H9 (cell line): Measurements from ENCODE around the gene ACOXL. TPM values are rescaled to one million over a fixed set of nuclear protein-coding genes. Genes with fewer than 3 reads are reported as not detected.

ENCODE experiments used
- DNase-seq: peaks from one replicate; pipeline ENCODE4 v3.0.0-alpha.2; 2017
- H2AFZ ChIP-seq: one replicate; pipeline ENCODE4 v1.6.1; 2013; ENCODE audit warnings: mild to moderate bottlenecking, low read length, control low read depth, moderate library complexity
- H2AK5ac ChIP-seq: 2 replicates; pipeline ENCODE4 v1.6.1; 2013; ENCODE audit warnings: low read length, control low read depth, mixed read lengths; ENCODE audit not compliant: insufficient read length
- H2BK120ac ChIP-seq: one replicate; pipeline ENCODE4 v1.6.1; 2013; ENCODE audit warnings: low read depth, mild to moderate bottlenecking, low read length, control low read depth, inconsistent platforms; ENCODE audit not compliant: poor library complexity, severe bottlenecking
- H2BK12ac ChIP-seq: 2 replicates; pipeline ENCODE4 v1.6.1; 2013; ENCODE audit warnings: low read length, control low read depth, mixed read lengths, low read depth; ENCODE audit not compliant: insufficient read length
- H2BK15ac ChIP-seq: 2 replicates; pipeline ENCODE4 v1.6.1; 2013; ENCODE audit warnings: low read depth, low read length, control low read depth
- H2BK20ac ChIP-seq: one replicate; pipeline ENCODE4 v1.6.1; 2013; ENCODE audit warnings: low read depth, mild to moderate bottlenecking, low read length, control low read depth, inconsistent platforms; ENCODE audit not compliant: poor library complexity, severe bottlenecking
- H2BK5ac ChIP-seq: 2 replicates; pipeline ENCODE4 v1.6.1; 2013; ENCODE audit warnings: low read length, control low read depth, mixed read lengths; ENCODE audit not compliant: insufficient read length
- H3K14ac ChIP-seq: 2 replicates; pipeline ENCODE4 v1.6.1; 2013; ENCODE audit warnings: low read length, control low read depth; ENCODE audit not compliant: insufficient read depth
- H3K18ac ChIP-seq: 2 replicates; pipeline ENCODE4 v1.6.1; 2013; ENCODE audit warnings: low read depth, mild to moderate bottlenecking, mixed read lengths, low read length, control low read depth; ENCODE audit not compliant: insufficient read length
- H3K23ac ChIP-seq: 2 replicates; pipeline ENCODE4 v1.6.1; 2013; ENCODE audit warnings: low read length, control low read depth, mixed read lengths, low read depth; ENCODE audit not compliant: insufficient read length
- H3K23me2 ChIP-seq: 2 replicates; pipeline ENCODE4 v1.6.1; 2013; ENCODE audit warnings: low read depth, mild to moderate bottlenecking, mixed read lengths, low read length, control low read depth; ENCODE audit not compliant: insufficient read length, poor library complexity, severe bottlenecking
- H3K27ac ChIP-seq: 2 replicates; pipeline ENCODE4 v1.5.1; 2013; ENCODE audit warnings: low read length, control low read depth, mixed read lengths, low read depth; ENCODE audit not compliant: insufficient read length
- H3K27me3 ChIP-seq: 2 replicates; pipeline ENCODE4 v1.6.1; 2013; ENCODE audit warnings: low read length, control low read depth, inconsistent platforms; ENCODE audit not compliant: insufficient read depth
- H3K4ac ChIP-seq: 2 replicates; pipeline ENCODE4 v1.6.1; 2013; ENCODE audit warnings: low read depth, mild to moderate bottlenecking, control low read depth, inconsistent platforms, low read length, moderate library complexity
- H3K4me1 ChIP-seq: 2 replicates; pipeline ENCODE4 v1.6.1; 2013; ENCODE audit warnings: low read length, control low read depth, inconsistent platforms; ENCODE audit not compliant: insufficient read depth
- H3K4me2 ChIP-seq: 2 replicates; pipeline ENCODE4 v1.6.1; 2013; ENCODE audit warnings: low read length, control low read depth, mixed read lengths; ENCODE audit not compliant: insufficient read length, insufficient read depth
- H3K56ac ChIP-seq: 2 replicates; pipeline ENCODE4 v1.6.1; 2013; ENCODE audit warnings: low read depth, mild to moderate bottlenecking, mixed read lengths, low read length, control low read depth; ENCODE audit not compliant: insufficient read length
- H3K79me1 ChIP-seq: 2 replicates; pipeline ENCODE4 v1.6.1; 2013; ENCODE audit warnings: low read depth, mild to moderate bottlenecking, moderate library complexity, low read length, control low read depth, inconsistent platforms; ENCODE audit not compliant: insufficient read depth, poor library complexity, severe bottlenecking
- H3K79me2 ChIP-seq: 2 replicates; pipeline ENCODE4 v1.6.1; 2013; ENCODE audit warnings: low read length, control low read depth, inconsistent platforms; ENCODE audit not compliant: insufficient read depth
- H3K9ac ChIP-seq: 2 replicates; pipeline ENCODE4 v1.6.1; 2013; ENCODE audit warnings: low read length, control low read depth, mixed read lengths; ENCODE audit not compliant: insufficient read length; ENCODE audit errors: extremely low read depth
- H3K9me3 ChIP-seq: one replicate; pipeline ENCODE4 v1.6.1; 2013; ENCODE audit warnings: low read depth, low read length, inconsistent platforms; ENCODE audit not compliant: control insufficient read depth
- H3T11ph ChIP-seq: one replicate; pipeline ENCODE4 v1.6.1; 2013; ENCODE audit warnings: mild to moderate bottlenecking, low read length, control low read depth, inconsistent platforms
- H4K20me1 ChIP-seq: one replicate; pipeline ENCODE4 v1.6.1; 2013; ENCODE audit not compliant: control insufficient read depth, insufficient read length, insufficient read depth
- H4K5ac ChIP-seq: 2 replicates; pipeline ENCODE4 v1.6.1; 2013; ENCODE audit warnings: low read depth, mild to moderate bottlenecking, mixed read lengths, low read length, control low read depth; ENCODE audit not compliant: insufficient read length
- H4K8ac ChIP-seq: replicated peaks from 2 replicates; pipeline ENCODE4 v1.6.1; 2013; ENCODE audit warnings: low read length, control low read depth, mixed read lengths, low read depth; ENCODE audit not compliant: insufficient read length
- H4K91ac ChIP-seq: 2 replicates; pipeline ENCODE4 v1.6.1; 2013; ENCODE audit warnings: low read depth, mild to moderate bottlenecking, moderate library complexity, mixed read lengths, low read length, control low read depth; ENCODE audit not compliant: insufficient read length
- H3K27ac Mint-ChIP-seq, 3 experiments: 2 replicates in 2 of 3; 3 replicates in 1 of 3; pipeline ENCODE4 v1.8.0; 2020 to 2021; ENCODE audit warnings: mixed read lengths in 3 of 3, mild to moderate bottlenecking in 1 of 3, moderate library complexity in 1 of 3
- H3K27me3 Mint-ChIP-seq: 2 replicates; pipeline ENCODE4 v1.8.0; 2021; ENCODE audit warnings: low read depth, mild to moderate bottlenecking, moderate library complexity, mixed read lengths
- H3K36me3 Mint-ChIP-seq, 3 experiments: 2 replicates in 2 of 3; 3 replicates in 1 of 3; pipeline ENCODE4 v1.8.0; 2020 to 2021; ENCODE audit warnings: low read depth in 3 of 3, mixed read lengths in 3 of 3; ENCODE audit not compliant: insufficient read depth in 1 of 3
- H3K4me1 Mint-ChIP-seq, 2 experiments: 2 replicates each; pipeline ENCODE4 v1.8.0; 2020; ENCODE audit warnings: mixed read lengths in 2 of 2
- H3K4me3 Mint-ChIP-seq, 2 experiments: 2 replicates in 1 of 2; 3 replicates in 1 of 2; pipeline ENCODE4 v1.8.0; 2020 to 2021; ENCODE audit warnings: mild to moderate bottlenecking in 2 of 2, mixed read lengths in 2 of 2, moderate library complexity in 1 of 2
- H3K9me3 Mint-ChIP-seq, 2 experiments: 2 replicates in 1 of 2; 3 replicates in 1 of 2; pipeline ENCODE4 v1.8.0; 2020; ENCODE audit warnings: mild to moderate bottlenecking in 2 of 2, mixed read lengths in 2 of 2, moderate library complexity in 1 of 2
- CTCF ChIP-seq: fragments of 200-600 bp; sonication (generic); conservative IDR thresholded peaks from 3 replicates; pipeline ENCODE4 v1.8.0; 2021; ENCODE audit warnings: antibody characterized with exemption, mild to moderate bottlenecking
- WGBS: extraction: QIAGEN DNeasy Blood & Tissue Kit; methylation state at CpG from one replicate; pipeline ENCODE4 v1.1.7; 2013; ENCODE audit warnings: missing lambda C conversion rate, low lambda C conversion rate, mixed read lengths; ENCODE audit not compliant: insufficient read length; ENCODE audit errors: extremely low coverage; 5-methylcytosine and 5-hydroxymethylcytosine counted together
- total RNA-seq: library from RNA; stranded (reverse); gene quantifications from 2 replicates; pipeline ENCODE4 v1.2.1, GENCODE V29; 2021

The ACOXL gene
- total RNA-seq, 1 experiment from 2014 or later = 37.6 TPM

GRCh38 chr2:110724820-110725219 lies 7.6 kb upstream of the ACOXL start:
- H3K9ac ChIP-seq = no peak overlapping the region
- no peak overlapping the region for H3K23ac ChIP-seq
- no peaks in the 10 kb centered on the region for H3K27me3 ChIP-seq
- H3K4me2 ChIP-seq = no peak overlapping the region
- peaks cover 3% of the 10 kb centered on the region; the same call in 1 of the 2 replicates for H3K27me3 Mint-ChIP-seq
- no peak overlapping the region for H3K18ac ChIP-seq
- H3K4me3 Mint-ChIP-seq = no peak overlapping the region
- H2BK15ac ChIP-seq = no peak overlapping the region
- no peak overlapping the region for H2BK12ac ChIP-seq
- no CpG with 5 or more reads among the region's 2 CpGs for WGBS
- no peak overlapping the region for H4K5ac ChIP-seq
- no peak overlapping the region for H2BK120ac ChIP-seq
- H3K9me3 Mint-ChIP-seq = no peaks in the 10 kb centered on the region
- no peaks in the 10 kb centered on the region for H3K23me2 ChIP-seq
- no peak overlapping the region for H3K4ac ChIP-seq
- no peaks in the 10 kb centered on the region for H3K79me1 ChIP-seq
- H3K27ac ChIP-seq = no peak overlapping the region
- peaks cover 30 to 34% of the 10 kb centered on the region in 2 experiments for H3K4me1 Mint-ChIP-seq
- no peak overlapping the region for H2AFZ ChIP-seq
- H3K79me2 ChIP-seq = no peaks in the 10 kb centered on the region
- H2AK5ac ChIP-seq = no peak overlapping the region
- H3K4me1 ChIP-seq = peaks cover 2% of the 10 kb centered on the region; the same call in 1 of the 2 replicates
- H4K20me1 ChIP-seq = no peaks in the 10 kb centered on the region
- H3K36me3 Mint-ChIP-seq = peaks cover 0 to 5% (median 0%) of the 10 kb centered on the region in 3 experiments; a peak in 1 of 7 replicates
- H4K91ac ChIP-seq = no peak overlapping the region
- no peak overlapping the region for H2BK5ac ChIP-seq
- H2BK20ac ChIP-seq = no peak overlapping the region
- H3K56ac ChIP-seq = no peak overlapping the region
- H3K27ac Mint-ChIP-seq = no peak overlapping the region; a peak in 1 of 7 replicates
- no peak overlapping the region for H4K8ac ChIP-seq
- H3T11ph ChIP-seq = no peak overlapping the region
- H3K14ac ChIP-seq = no peak overlapping the region
- DNase-seq = no peak
- no peak for TF ChIP-seq CTCF
- no peaks in the 10 kb centered on the region for H3K9me3 ChIP-seq
